ENCODE measurements around the gene GPLD1. TPM values are rescaled to one million over a fixed set of nuclear protein-coding genes. Genes with fewer than 3 reads are reported as not detected.

GPLD1 gene
- total RNA-seq, 2 donors from 2014 or later, result 3.1 to 13.0 TPM

GRCh38 chr6:24497254-24497970 is 8.0 kb upstream of the GPLD1 start:
- H3K27me3 ChIP-seq (replicated peaks; ENCODE audit: insufficient read depth), result no peaks in the 10 kb centered on the region
- no peak overlapping the region for H3K27ac ChIP-seq
- no peak overlapping the region for H3K4me3 ChIP-seq
- WGBS, result 84% methylated on average over 11 of the region's 11 CpGs
- DNase-seq (ENCODE audit: low spot score), result no peak
- H3K9me3 ChIP-seq, result no peaks in the 10 kb centered on the region
- H3K4me1 ChIP-seq (replicated peaks), result peaks cover 3% of the 10 kb centered on the region
- no peak for TF ChIP-seq CTCF (IDR thresholded peaks at IDR 0.05)
- TF ChIP-seq POLR2AphosphoS5 (IDR thresholded peaks at IDR 0.05), result no peak
- TF ChIP-seq POLR2A (IDR thresholded peaks at IDR 0.05), result no peak
- intact Hi-C loops (cut with DNase I), result no loop called here
- H3K36me3 ChIP-seq, result no peaks in the 10 kb centered on the region

GRCh38 chr6:24494821-24495795 is 5.7 kb upstream of the GPLD1 start, which contains the start of gene ALDH5A1:
ALDH5A1 (plus strand) TSS chr6:24494969; CDS start chr6:24494997, 28 bp downstream.
- peaks cover 4% of the 10 kb centered on the region for H3K4me1 ChIP-seq (replicated peaks)
- DNase-seq (ENCODE audit: low spot score), result peak; percentile 61
- no peaks in the 10 kb centered on the region for H3K9me3 ChIP-seq
- intact Hi-C loops (cut with DNase I), result no loop called here
- no peaks in the 10 kb centered on the region for H3K27me3 ChIP-seq (replicated peaks; ENCODE audit: insufficient read depth)
- H3K27ac ChIP-seq, result peak within 1 kb of the TSS; percentile 79 to 81
- peak; percentile 24 for TF ChIP-seq POLR2A (IDR thresholded peaks at IDR 0.05)
- TF ChIP-seq CTCF (IDR thresholded peaks at IDR 0.05), result peak in 3 of 4 experiments; percentile 5 to 30 (median 21)
- TF ChIP-seq POLR2AphosphoS5 (IDR thresholded peaks at IDR 0.05), result peak; percentile 3
- H3K4me3 ChIP-seq, result peak within 1 kb of the TSS; percentile 51 to 59
- H3K36me3 ChIP-seq, result no peaks in the 10 kb centered on the region
- WGBS, result under 1% methylated on average over 54 of the region's 93 CpGs

- Histone ChIP-seq H3K27ac (peak overlapping the region; percentile 79 to 81), H3K4me3 (peak overlapping the region; percentile 51 to 59), H3K4me1 (replicated peaks) (peaks cover 9% of the 10 kb centered on the region), H3K27me3 (replicated peaks; ENCODE audit: insufficient read depth) (no peaks in the 10 kb centered on the region), H3K9me3 (no peaks in the 10 kb centered on the region), H3K36me3 (no peaks in the 10 kb centered on the region)
- TF ChIP-seq CTCF (IDR thresholded peaks at IDR 0.05) (no peak), POLR2AphosphoS5 (IDR thresholded peaks at IDR 0.05) (no peak), POLR2A (IDR thresholded peaks at IDR 0.05) (no peak)
- no peak for DNase-seq (ENCODE audit: low spot score)
- 18% methylated on average over 36 of the region's 36 CpGs for WGBS
- intact Hi-C loops (cut with DNase I), result no loop called here
Observed at GRCh38 chr6:24493945-24494820, 4.8 kb upstream of the GPLD1 start.

GRCh38 chr6:24492475-24492874 is 3.1 kb upstream of the GPLD1 start:
- Histone ChIP-seq H3K9me3 (no peaks in the 10 kb centered on the region), H3K4me3 (no peak overlapping the region), H3K27ac (no peak overlapping the region), H3K27me3 (replicated peaks; ENCODE audit: insufficient read depth) (no peaks in the 10 kb centered on the region), H3K36me3 (no peaks in the 10 kb centered on the region), H3K4me1 (replicated peaks) (peaks cover 9% of the 10 kb centered on the region)
- DNase-seq (ENCODE audit: low spot score), result no peak
- intact Hi-C loops (cut with DNase I), result no loop called here
- WGBS, result 80% methylated on average over 3 of the region's 3 CpGs
- TF ChIP-seq CTCF (IDR thresholded peaks at IDR 0.05) (no peak), POLR2A (IDR thresholded peaks at IDR 0.05) (no peak)
